NCI-H1417 (cell line): ENCODE data around the gene ZSCAN1.

Experiments
- DNase-seq, 3 experiments: peaks; one replicate each; lab custom pipeline; 2025; lab: John Stamatoyannopoulos, UW

ZSCAN1 gene

DNA sequence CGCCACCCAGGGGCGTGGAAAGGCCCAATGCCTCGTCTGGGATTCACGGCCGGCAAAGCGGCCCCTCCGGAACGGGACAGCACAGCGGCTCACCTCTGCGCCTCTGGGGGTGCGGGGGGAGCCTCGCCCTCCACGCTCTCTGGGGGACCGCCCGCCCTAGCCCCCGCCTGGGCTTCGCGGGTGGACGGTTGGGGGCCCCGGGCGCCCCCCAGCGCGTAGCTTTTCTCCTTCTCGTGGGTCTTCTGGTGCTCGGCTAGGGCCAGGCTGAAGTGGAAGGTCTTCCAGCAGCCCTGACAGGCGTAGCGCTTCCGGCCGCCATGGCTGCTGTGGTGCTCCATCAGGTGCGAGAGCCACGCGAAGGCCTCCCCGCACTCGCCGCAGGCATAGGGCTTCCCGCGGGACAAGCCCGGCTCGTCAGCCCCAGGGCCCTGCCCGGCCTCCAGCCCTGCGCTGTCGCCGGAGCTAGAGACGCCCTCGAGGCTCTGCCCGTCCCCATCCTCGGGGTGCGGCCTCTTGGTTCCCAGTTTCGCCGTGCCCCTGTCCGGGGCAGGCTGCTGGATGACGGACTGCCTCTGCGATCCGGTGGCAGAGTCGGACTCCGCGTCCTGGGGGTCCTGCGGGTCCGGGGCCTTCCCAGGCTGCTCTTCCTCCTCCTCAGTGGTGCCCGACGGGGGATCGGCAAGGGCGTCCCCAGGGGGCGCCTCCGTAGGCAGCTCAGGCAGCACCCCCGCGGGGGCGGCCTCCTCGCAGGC is 50.9 kb downstream of the ZSCAN1 start:
- no peak for DNase-seq

DNA sequence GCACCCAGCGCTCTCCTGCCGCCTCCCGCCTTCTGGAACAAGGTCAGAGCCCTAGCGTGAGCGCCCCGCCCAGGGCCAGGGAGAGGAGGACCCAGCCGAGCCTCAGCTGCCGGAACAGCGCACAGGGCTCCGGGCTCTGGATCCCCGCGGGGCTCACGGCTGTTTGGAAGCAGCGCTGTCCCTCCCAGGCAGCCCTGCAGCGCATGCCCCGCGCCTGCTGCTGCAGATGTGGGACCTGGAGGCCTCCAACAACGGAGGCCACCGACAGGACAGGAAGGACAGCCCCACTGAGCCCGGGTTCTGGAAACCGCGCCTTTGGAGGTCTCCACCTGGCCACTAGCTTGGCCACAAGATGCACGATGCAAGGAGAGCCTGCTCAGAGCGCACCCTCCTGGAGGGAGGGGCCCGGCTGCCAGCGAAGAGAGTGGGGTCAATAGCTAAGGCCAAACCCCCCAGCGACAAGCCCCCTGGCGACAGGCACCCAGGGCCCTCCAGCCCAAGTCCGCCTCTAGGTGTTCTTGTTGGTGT is 51.6 kb downstream of the ZSCAN1 start:
- DNase-seq: no peak

DNA sequence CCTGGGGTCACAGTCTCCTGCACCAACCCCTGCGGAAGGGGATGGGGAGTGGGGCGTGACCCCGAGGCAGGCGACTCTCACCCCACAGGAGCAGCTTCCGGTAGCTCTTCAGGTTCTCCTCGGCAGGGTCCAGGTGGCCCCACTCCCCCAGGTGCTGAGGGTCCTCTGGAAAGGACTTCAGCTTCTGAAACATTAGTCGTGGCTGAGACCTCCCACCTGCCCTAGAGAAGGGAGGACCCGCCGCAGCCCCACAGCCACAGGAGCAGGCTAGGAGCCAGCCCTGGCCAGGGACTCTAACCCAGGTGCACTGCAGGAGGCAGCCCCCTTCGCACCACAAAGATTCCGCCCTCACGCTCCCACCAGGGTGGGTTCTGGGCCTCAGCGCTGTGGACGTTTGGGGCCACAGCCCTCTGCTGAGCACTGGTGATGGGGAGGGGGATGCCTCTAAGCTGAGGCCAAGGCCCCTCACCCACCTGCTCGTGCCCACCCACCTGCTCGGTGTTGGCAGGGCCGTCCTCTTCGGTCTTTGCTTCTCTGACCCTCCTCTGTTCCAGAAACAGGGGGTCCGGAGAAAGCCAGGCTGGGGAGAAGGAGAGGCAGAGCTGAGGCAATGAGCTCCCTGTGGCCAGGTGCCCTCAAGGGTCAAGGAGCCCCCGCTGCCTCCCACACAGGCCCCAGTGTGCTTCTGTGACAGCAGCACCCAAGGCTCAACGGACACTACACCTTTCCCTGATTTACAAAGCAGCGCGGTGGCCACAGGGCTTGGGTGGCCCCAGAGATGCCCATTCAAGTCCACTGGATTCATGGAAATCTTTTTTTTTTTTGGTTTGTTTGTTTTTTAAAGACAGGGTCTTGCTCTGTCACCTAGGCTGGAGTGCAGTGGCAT is 53.2 kb downstream of the ZSCAN1 start:
- no peak for DNase-seq

DNA sequence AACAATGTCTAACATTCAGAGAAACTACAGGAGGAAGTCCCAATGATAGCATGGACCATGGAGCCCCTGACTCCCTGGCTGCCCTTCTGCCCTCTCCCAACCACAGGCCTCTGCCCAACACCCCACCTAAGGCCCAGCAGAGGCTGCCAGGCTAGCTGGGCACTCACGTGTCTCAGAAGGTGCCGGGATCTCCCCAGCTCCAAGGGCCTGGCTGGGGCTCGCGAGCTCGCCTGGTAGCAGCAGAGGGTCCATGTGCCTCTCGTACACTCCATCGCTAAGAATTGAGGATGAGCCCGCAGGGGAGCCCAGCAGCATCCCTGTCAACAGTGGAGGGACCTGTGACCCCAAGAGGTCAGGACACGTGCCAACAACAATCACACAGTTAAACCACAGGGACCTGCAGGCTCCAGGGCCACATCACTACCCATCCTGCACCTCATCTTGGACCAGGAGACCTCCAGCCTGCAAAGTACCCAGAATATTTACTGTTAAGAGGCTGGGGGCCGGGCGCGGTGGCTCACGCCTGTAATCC is 54.8 kb downstream of the ZSCAN1 start:
- DNase-seq: no peak

DNA sequence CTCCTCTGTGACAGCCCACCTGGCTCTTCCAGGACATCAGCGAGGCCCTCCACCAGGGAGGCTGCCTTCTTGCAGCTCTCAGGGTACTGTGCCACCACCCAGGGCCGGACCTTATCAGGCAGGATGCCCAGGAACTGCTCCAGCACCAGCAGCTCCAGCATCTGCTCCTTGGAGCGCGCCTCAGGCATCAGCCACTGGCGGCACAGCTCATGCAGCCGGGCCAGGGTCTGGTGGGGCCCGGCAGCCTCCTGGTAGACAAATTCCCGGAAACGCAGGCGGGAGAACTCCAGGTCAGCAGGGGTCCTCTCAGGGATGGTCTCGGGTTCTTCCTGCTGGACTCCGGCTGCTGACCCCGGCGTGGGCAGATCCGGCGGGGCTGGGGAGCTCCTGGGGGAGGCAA is 56.0 kb downstream of the ZSCAN1 start:
- no peak for DNase-seq

DNA sequence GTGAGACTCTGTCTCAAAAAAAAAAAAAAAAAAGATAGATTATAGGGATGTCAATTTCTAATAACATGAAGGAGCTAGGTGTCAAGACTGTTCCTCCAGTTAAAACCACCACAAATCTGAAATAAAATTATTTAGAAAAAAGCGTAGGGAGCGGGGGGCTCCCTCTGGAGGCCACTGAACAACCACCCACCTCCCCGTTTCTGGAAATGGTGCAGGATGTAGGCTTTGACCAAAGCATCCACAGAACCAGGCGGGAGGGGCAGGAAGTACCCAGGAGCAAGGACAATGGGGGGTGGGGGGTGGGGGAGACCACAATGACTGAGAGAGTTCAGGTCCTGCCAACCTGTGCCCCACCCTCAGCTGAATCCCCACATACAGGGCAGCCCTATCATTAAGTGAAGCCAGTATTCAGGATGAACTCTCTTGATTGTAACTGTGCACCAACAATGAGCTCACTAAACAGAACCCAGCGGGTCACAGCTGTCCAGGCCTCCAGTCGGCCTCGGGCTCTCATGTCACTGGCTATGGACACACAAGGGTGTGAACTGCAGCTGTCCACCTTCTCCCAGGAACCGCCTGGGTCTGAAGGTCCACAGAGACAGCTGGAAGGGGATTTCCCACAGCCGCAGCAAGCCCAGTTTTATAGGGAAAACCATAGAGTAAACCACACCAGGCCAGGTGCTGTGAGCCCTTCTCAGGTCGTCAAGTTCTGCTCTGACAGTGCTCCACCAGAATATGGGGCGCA is 57.6 kb downstream of the ZSCAN1 start:
- DNase-seq: no peak

DNA sequence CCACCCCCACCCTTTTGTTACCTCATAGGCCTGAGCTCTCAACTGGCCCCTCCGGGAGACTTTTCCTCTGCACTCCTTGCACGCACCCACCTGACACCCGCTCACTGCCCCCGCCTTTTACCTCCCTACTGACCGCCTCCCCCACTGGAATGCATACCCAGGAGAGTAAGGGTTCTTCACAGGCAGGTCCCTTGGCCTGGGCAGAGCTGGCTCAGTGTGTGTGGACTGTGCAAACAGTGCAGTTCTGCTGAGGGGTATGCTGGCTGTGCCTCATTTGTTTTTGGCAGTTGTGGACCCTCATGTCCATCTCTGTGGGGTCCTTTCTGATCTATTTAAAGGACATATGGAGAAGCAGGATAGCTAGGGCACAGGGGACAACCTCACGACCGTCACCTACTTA is 59.2 kb downstream of the ZSCAN1 start:
- DNase-seq: no peak

DNA sequence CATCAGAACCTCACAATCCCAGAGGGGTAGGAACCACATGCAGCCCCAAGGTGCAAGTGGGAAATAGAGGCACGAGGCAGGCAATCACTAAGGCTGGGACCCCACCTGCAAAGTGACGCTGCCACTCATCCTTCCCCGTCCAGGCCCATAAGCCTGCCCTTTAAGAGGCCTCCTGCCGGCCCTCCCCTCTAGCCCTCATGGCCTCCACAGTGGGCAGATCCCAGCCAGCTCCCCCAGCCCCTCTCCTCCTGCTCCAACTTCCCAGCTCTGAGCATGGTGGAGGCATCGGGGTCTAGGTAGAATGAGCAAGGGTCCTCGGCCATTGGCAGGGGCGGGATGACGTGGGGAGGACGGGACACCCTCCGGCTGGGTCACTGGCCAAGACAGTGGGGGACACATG is 61.5 kb downstream of the ZSCAN1 start:
- DNase-seq: no peak

DNA sequence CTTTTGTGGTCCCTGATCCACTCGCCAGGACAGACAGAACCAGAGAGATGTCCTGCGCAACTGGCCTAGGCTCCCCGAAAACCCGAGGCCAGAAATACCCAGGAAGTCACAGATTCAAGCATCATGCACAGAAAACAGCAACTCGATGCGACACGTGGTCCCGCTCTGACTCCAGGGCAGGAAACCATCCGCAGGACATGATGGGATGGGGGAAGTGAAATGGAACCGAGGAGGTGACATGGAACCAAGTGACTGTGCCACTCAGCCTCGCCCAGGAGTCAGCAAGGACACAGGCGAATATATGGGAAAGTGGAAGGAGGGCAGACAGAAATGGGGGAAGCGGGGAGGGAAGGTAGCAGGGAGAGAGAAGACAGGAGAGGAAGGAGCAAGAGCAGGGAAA is 63.1 kb downstream of the ZSCAN1 start:
- DNase-seq: no peak

DNA sequence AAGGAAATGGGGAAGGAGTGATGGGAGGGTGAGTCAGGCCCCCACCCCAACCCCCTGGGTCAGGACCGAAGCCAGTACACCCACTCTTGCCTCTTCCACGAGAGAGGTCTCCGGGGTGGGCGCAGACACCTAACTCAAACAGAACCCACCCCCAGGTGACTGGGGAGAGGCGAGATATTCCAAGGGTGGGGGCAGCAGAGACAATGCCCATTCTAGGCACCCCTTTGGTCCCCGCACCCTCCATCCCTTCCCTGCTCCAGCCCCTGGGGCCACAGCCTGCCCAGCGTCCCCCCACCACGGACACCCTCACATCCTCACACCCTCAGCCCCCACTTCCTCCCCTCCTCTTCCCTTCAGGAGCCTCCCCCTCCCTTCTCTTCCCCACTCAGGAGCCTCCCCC is 63.5 kb downstream of the ZSCAN1 start:
- no peak for DNase-seq

DNA sequence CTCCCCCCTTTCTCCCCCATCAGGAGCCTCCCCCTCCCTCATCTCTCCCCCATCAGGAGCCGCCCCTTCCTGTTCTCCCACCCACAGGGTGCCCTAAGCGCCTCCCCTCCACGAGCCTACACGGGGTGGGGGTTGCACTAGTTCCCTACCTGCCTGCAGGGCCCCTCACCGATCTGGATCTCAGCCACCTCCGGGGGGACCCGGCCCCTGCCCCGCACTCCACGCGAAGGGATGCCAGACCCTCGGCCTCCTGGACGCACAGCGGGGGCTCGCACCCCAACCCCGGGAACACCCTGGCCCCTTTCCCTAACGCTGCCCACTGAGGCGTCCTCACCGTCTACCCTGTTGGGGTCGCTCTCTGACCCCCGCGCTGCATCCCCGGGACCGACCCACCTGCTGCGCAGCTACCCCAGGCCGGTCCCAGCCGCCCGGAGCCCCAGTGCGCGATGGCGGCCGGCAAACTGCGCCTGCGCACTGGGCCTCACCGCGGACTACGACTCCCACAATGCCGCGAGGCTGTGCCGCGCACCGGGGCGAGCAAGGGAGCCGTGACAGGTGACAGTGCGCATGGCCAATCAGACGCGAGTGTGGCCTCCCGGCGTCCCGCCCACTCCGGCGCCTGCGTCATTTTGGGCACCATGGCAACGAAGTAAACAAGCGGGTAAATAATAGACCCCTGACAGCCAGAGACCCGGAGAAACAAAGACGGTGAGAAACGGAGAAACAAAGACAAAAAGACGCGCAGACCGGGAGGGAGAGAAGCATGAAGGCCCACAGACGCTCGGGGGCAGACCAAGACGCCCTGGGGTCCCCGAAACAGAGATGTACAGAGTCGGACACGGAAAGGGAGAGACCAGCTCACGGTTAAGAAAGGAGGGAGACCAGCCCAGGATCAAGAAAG is 64.2 kb downstream of the ZSCAN1 start, which contains the start of gene ZSCAN18:
ZSCAN18 (minus strand) TSS at position 451 of the 901 bp plus-strand sequence. CDS start 7,964 bp downstream, outside the sequence.
- peak; percentile 95 to 97 (median 95) for DNase-seq

DNA sequence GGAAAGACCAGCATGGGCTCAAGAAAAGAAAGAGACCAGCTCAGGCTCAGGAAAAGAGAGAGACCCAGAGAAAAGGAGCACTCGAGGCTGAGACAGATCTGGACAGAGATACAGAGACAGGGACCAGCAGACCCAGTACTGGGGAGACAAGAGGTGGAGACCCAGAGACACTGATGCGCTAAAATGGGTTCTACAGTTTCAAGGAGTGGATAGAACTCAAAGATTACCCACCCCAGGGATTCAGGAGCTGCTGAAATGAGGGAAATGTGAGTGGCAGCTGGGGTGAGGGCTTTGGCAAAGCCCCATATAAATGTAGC is 64.8 kb downstream of the ZSCAN1 start:
- DNase-seq: no peak
